DOHH2 (cell line): ENCODE results near the gene WDFY2.

Experiments
- H3F3A ChIP-seq: fragments of 200-600 bp; sonication (generic), shearing (Covaris generic); 2 replicates; pipeline ENCODE4 v1.6.0; 2016; ENCODE audit warnings: antibody characterized with exemption, mild to moderate bottlenecking; ENCODE audit not compliant: control insufficient read depth, insufficient read depth
- H3K27ac ChIP-seq: fragments of 200-600 bp; sonication (generic); 2 replicates; pipeline ENCODE4 v1.5.1; 2014; ENCODE audit warnings: low read depth, mild to moderate bottlenecking, low read length, moderate library complexity
- H3K27me3 ChIP-seq: fragments of 200-600 bp; sonication (generic); 2 replicates; pipeline ENCODE4 v1.6.1; 2014; ENCODE audit warnings: mild to moderate bottlenecking, low read length, mixed read lengths; ENCODE audit not compliant: control insufficient read depth
- H3K36me3 ChIP-seq: fragments of 200-600 bp; sonication (generic); 2 replicates; pipeline ENCODE4 v1.6.1; 2014; ENCODE audit warnings: mild to moderate bottlenecking, low read length, moderate library complexity, mixed read lengths; ENCODE audit not compliant: control insufficient read depth
- H3K4me1 ChIP-seq: fragments of 200-600 bp; sonication (generic); 2 replicates; pipeline ENCODE4 v1.6.1; 2014; ENCODE audit warnings: mild to moderate bottlenecking, low read length, mixed read lengths; ENCODE audit not compliant: control insufficient read depth
- H3K4me2 ChIP-seq: fragments of 200-600 bp; sonication (generic); 2 replicates; pipeline ENCODE4 v1.6.0; 2014; ENCODE audit warnings: mild to moderate bottlenecking, low read length, moderate library complexity
- H3K4me3 ChIP-seq: fragments of 200-600 bp; sonication (generic); 2 replicates; pipeline ENCODE4 v1.5.1; 2014; ENCODE audit warnings: mild to moderate bottlenecking, low read length, mixed read lengths
- H3K79me2 ChIP-seq: fragments of 200-600 bp; sonication (generic); 2 replicates; pipeline ENCODE4 v1.6.1; 2014; ENCODE audit warnings: mild to moderate bottlenecking, low read length, mixed read lengths; ENCODE audit not compliant: control insufficient read depth
- H3K9me2 ChIP-seq: fragments of 200-600 bp; sonication (generic); replicated peaks from 2 replicates; pipeline ENCODE4 v1.6.1; 2014; ENCODE audit warnings: mild to moderate bottlenecking, low read length, mixed read lengths; ENCODE audit not compliant: control insufficient read depth
- H3K9me3 ChIP-seq: fragments of 200-600 bp; sonication (generic); 2 replicates; pipeline ENCODE4 v1.6.1; 2014; ENCODE audit warnings: antibody characterized with exemption, low read length, mixed read lengths; ENCODE audit not compliant: control insufficient read depth, insufficient read depth
- H4K20me1 ChIP-seq: fragments of 200-600 bp; sonication (generic); 2 replicates; pipeline ENCODE4 v1.6.0; 2014; ENCODE audit warnings: low read depth, mild to moderate bottlenecking, antibody characterized with exemption, low read length, moderate library complexity; ENCODE audit not compliant: control insufficient read depth, insufficient read depth
- EZH2phosphoT487 ChIP-seq: fragments of 200-600 bp; sonication (generic); IDR thresholded peaks from 2 replicates; pipeline ENCODE4 v1.6.1; 2017; ENCODE audit warnings: borderline replicate concordance, mild to moderate bottlenecking, antibody characterized with exemption, low read length, moderate library complexity, mixed read lengths
- TF ChIP-seq, protein P1 (sequence below): fragments of 200-600 bp; sonication (generic); IDR thresholded peaks from one replicate; pipeline ENCODE4 v1.5.1; 2014; ENCODE audit warnings: antibody characterized with exemption, mild to moderate bottlenecking, low read depth, low read length; ENCODE audit not compliant: poor library complexity, severe bottlenecking

Gene WDFY2

DNA sequence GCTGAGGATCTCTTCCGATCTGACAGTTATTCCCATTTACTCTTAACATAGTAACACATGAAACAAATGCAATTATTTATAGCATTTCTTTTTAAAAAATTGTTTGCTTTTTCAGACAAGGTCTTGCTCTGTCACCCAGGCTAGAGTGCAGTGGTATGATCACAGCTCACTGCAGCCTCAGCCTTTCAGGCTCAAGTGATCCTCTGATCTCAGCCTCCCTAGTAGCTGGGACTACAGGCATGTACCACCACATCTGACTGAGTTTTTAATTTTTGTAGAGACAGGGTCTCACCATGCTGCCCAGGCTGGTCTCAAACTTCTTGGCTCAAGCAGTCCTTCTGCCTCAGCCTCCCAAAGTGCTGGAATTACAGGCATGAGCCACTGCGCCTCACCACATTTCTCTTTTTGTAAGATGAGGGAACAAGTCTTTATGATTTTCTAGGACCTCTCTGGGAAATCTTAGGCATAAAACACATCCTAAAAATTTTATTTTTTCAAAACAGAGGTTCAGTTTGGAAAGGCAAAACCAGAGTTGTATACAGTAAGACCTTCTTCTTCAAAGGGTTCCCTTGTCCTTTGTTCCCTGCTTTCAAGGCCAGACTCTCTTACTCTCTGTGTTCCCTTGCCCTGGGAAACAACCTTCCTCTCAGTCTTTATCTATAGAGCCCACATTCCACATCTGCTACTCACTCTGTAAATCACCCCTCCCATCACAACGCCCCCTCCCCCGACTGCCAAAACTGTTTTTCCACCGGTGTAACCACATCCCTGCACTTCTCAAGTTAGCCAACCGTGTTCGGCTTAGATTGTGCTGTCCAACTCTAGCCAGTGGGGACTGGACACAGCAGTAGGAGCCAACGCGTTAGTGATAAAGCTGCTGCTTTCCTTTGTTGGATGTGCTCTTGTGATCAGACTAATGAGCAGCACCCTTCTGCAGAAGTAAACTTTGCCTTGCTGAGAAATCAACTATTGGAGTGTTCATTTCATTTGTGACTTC is 163.5 kb downstream of the WDFY2 start:
- no peak overlapping the region for H3K4me3 ChIP-seq
- H3K9me2 ChIP-seq: no peaks in the 10 kb centered on the region
- no peak overlapping the region for H3K4me2 ChIP-seq
- H3F3A ChIP-seq: no peaks in the 10 kb centered on the region
- no peaks in the 10 kb centered on the region for H3K79me2 ChIP-seq
- H4K20me1 ChIP-seq: no peaks in the 10 kb centered on the region
- no peaks in the 10 kb centered on the region for H3K4me1 ChIP-seq
- no peaks in the 10 kb centered on the region for H3K27me3 ChIP-seq
- peaks cover 8% of the 10 kb centered on the region; the same call in 1 of the 2 replicates for H3K9me3 ChIP-seq
- TF ChIP-seq, protein P1, sequence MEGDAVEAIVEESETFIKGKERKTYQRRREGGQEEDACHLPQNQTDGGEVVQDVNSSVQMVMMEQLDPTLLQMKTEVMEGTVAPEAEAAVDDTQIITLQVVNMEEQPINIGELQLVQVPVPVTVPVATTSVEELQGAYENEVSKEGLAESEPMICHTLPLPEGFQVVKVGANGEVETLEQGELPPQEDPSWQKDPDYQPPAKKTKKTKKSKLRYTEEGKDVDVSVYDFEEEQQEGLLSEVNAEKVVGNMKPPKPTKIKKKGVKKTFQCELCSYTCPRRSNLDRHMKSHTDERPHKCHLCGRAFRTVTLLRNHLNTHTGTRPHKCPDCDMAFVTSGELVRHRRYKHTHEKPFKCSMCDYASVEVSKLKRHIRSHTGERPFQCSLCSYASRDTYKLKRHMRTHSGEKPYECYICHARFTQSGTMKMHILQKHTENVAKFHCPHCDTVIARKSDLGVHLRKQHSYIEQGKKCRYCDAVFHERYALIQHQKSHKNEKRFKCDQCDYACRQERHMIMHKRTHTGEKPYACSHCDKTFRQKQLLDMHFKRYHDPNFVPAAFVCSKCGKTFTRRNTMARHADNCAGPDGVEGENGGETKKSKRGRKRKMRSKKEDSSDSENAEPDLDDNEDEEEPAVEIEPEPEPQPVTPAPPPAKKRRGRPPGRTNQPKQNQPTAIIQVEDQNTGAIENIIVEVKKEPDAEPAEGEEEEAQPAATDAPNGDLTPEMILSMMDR: no peak
- TF ChIP-seq EZH2phosphoT487: no peak
- no peak overlapping the region for H3K27ac ChIP-seq
- no peaks in the 10 kb centered on the region for H3K36me3 ChIP-seq

DNA sequence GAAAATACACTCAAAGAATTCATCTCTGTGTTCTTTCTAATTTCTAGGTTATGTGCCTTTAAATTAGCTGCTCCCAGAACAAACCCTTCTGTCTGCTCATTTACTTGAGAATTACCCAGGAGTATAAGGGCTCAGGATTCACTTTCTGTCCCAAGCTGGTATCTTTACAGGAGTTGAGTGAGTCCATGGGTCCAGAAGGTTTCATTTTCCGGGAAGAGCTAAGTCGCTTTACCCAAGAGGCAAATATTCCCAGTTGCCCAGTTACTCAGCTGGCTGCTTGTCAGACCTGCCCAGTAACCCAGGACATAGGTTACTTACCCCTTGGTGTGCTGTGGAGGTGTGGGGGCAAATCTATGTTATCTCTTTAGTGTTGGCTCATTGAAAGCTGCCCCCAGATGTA is 172.4 kb downstream of the WDFY2 start:
- H3F3A ChIP-seq: no peaks in the 10 kb centered on the region
- H3K9me2 ChIP-seq: no peaks in the 10 kb centered on the region
- no peaks in the 10 kb centered on the region for H4K20me1 ChIP-seq
- no peaks in the 10 kb centered on the region for H3K4me1 ChIP-seq
- H3K27ac ChIP-seq: no peak overlapping the region
- H3K4me2 ChIP-seq: no peak overlapping the region
- no peaks in the 10 kb centered on the region for H3K27me3 ChIP-seq
- H3K9me3 ChIP-seq: no peaks in the 10 kb centered on the region
- H3K4me3 ChIP-seq: no peak overlapping the region
- no peaks in the 10 kb centered on the region for H3K79me2 ChIP-seq
- no peaks in the 10 kb centered on the region for H3K36me3 ChIP-seq
- no peak for TF ChIP-seq EZH2phosphoT487
- TF ChIP-seq, protein P1: no peak

DNA sequence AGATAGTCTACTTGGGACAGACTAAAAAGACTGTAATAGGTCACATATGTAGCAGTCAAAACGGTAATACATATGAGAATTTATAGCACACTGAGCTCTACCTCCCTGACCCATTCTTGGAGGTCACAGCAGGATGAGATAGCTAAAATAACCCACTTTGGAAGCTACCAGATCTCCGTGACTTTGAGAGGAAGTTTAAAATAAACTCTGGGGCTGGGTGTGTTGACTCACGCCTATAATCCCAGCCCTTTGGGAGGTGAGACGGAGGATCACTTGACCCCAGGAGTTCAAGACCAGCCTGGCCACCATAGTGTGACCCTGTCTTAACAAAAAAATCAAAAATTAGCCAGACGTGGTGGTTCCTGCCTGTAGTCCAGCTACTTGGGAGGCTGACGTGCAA is 174.4 kb downstream of the WDFY2 start:
- Histone ChIP-seq H3K27me3 (no peaks in the 10 kb centered on the region), H3K27ac (no peak overlapping the region), H3K9me2 (no peaks in the 10 kb centered on the region), H3K4me1 (no peaks in the 10 kb centered on the region), H4K20me1 (no peaks in the 10 kb centered on the region), H3K4me2 (no peak overlapping the region), H3K79me2 (no peaks in the 10 kb centered on the region), H3F3A (no peaks in the 10 kb centered on the region), H3K4me3 (no peak overlapping the region), H3K9me3 (no peaks in the 10 kb centered on the region), H3K36me3 (no peaks in the 10 kb centered on the region)
- TF ChIP-seq, protein P1: no peak
